K562 (cell line): Measurements from ENCODE around the gene ZSCAN21. TPM values are rescaled to one million over a fixed set of nuclear protein-coding genes. Genes with fewer than 3 reads are reported as not detected.
A peak's percentile ranks its signal among the peaks of the same experiment; 100 is the strongest.

Experiments
- ARID3B ChIP-seq: fragments of 250-450 bp; sonication (Bioruptor Pico); IDR thresholded peaks from 2 replicates; pipeline ENCODE4 v1.4.0; 2020; ENCODE audit warnings: borderline replicate concordance
- BCLAF1 ChIP-seq, 2 experiments: fragments of 450-650 bp in 1 of 2; IDR thresholded peaks; 2 replicates each; pipeline ENCODE4 v1.6.1; 2011 to 2017; ENCODE audit warnings: low read depth in 2 of 2, antibody characterized with exemption in 1 of 2, borderline replicate concordance in 1 of 2, low read length in 1 of 2, mild to moderate bottlenecking in 1 of 2, mixed read lengths in 1 of 2; ENCODE audit not compliant: control insufficient read depth in 1 of 2
- C11orf30 ChIP-seq: fragments of 450-650 bp; IDR thresholded peaks from 2 replicates; pipeline ENCODE4 v1.6.1; 2016; ENCODE audit warnings: low read depth, mild to moderate bottlenecking
- GABPB1 ChIP-seq: sonication (generic); formaldehyde crosslinking; IDR thresholded peaks from 2 replicates; pipeline ENCODE4 v1.8.0; 2022; ENCODE audit warnings: mild to moderate bottlenecking, missing genetic modification reagents
- HINFP ChIP-seq: fragments of 450-650 bp; conservative IDR thresholded peaks from 2 replicates; pipeline ENCODE4 v1.6.1; 2016; ENCODE audit warnings: missing genetic modification characterization, low read depth, mild to moderate bottlenecking, control low read depth, missing compliant biosample characterization
- NR4A1 ChIP-seq, 2 experiments: fragments of 250-450 bp in 1 of 2; fragments of 450-650 bp in 1 of 2; sonication (Bioruptor Pico) in 1 of 2; IDR thresholded peaks; 2 replicates each; pipeline versions ENCODE4 v1.4.0 to v1.6.1; 2016 to 2020; ENCODE audit warnings: mild to moderate bottlenecking in 2 of 2, missing compliant biosample characterization in 1 of 2, missing genetic modification characterization in 1 of 2, moderate library complexity in 1 of 2
- PKNOX1 ChIP-seq: fragments of 450-650 bp; IDR thresholded peaks from 2 replicates; pipeline ENCODE4 v1.6.1; 2016
- RUNX1 ChIP-seq: sonication (generic); IDR thresholded peaks from 2 replicates; pipeline ENCODE4 v1.6.1; 2016; ENCODE audit warnings: antibody characterized with exemption, low read depth
- SMAD2 ChIP-seq: fragments of 150-350 bp; IDR thresholded peaks from 2 replicates; pipeline ENCODE4 v1.6.1; 2014; ENCODE audit warnings: low read depth, mild to moderate bottlenecking, low read length
- ZBTB1 ChIP-seq: sonication (generic); formaldehyde crosslinking; IDR thresholded peaks from 2 replicates; pipeline ENCODE4 v1.8.1; 2023; ENCODE audit warnings: missing genetic modification reagents, low read depth, mild to moderate bottlenecking, borderline replicate concordance
- ZNF23 ChIP-seq: fragments of 250-450 bp; sonication (Bioruptor Pico); IDR thresholded peaks from 2 replicates; pipeline ENCODE4 v1.4.0; 2020; ENCODE audit warnings: mild to moderate bottlenecking
- ZNF282 ChIP-seq: sonication (generic); formaldehyde crosslinking; IDR thresholded peaks from 2 replicates; pipeline ENCODE4 v1.8.1; 2023; ENCODE audit warnings: missing genetic modification reagents
- ZNF778 ChIP-seq: fragments of 450-650 bp; formaldehyde crosslinking; IDR thresholded peaks from 2 replicates; pipeline ENCODE4 v1.4.0; 2020; ENCODE audit warnings: mild to moderate bottlenecking, moderate library complexity
- polyA plus RNA-seq, 8 experiments: library from polyadenylated mRNA; depleted of rRNA in 4 of 8; stranded (reverse) in 5 of 8; unstranded in 3 of 8; fragments of >200 nt; fragmentation: Nextera tagmentation in 2 of 8; fragmentation: Illumina TruSeq in 1 of 8; extraction: Ambion mirVana in 2 of 8; extraction: Trizol in 1 of 8; gene quantifications; 2 replicates each; pipeline versions ENCODE4 v1.2.1 to v1.2.3, GENCODE V29; 2011 to 2014; ENCODE audit warnings: inconsistent platforms in 1 of 8, missing spikeins in 1 of 8
- total RNA-seq, 7 experiments: library from RNA; depleted of rRNA in 6 of 7; stranded (reverse); fragments of >200 nt in 6 of 7; fragmentation: Illumina TruSeq in 2 of 7; extraction: Trizol in 2 of 7; gene quantifications; 2 replicates each; pipeline versions ENCODE4 v1.2.1 to v1.2.3, GENCODE V29; 2011 to 2021; ENCODE audit warnings: low replicate concordance in 1 of 7
- TF ChIP-seq, protein P1 (sequence below), 2 experiments: fragments of 450-650 bp in 1 of 2; sonication (generic) in 1 of 2; formaldehyde crosslinking in 1 of 2; IDR thresholded peaks in 1 of 2; conservative IDR thresholded peaks in 1 of 2; 2 replicates each; pipeline versions ENCODE4 v1.6.1 to v1.8.1; 2016 to 2023; ENCODE audit warnings: mild to moderate bottlenecking in 2 of 2, moderate library complexity in 2 of 2, inconsistent platforms in 1 of 2, missing genetic modification reagents in 1 of 2

The ZSCAN21 gene
- total and polyA plus RNA-seq, 9 of the 15 experiments (the other 6 are each of a cell fraction or from before 2014, with no cell fraction given): 5.9 to 15.5 (median 13.2) TPM

DNA sequence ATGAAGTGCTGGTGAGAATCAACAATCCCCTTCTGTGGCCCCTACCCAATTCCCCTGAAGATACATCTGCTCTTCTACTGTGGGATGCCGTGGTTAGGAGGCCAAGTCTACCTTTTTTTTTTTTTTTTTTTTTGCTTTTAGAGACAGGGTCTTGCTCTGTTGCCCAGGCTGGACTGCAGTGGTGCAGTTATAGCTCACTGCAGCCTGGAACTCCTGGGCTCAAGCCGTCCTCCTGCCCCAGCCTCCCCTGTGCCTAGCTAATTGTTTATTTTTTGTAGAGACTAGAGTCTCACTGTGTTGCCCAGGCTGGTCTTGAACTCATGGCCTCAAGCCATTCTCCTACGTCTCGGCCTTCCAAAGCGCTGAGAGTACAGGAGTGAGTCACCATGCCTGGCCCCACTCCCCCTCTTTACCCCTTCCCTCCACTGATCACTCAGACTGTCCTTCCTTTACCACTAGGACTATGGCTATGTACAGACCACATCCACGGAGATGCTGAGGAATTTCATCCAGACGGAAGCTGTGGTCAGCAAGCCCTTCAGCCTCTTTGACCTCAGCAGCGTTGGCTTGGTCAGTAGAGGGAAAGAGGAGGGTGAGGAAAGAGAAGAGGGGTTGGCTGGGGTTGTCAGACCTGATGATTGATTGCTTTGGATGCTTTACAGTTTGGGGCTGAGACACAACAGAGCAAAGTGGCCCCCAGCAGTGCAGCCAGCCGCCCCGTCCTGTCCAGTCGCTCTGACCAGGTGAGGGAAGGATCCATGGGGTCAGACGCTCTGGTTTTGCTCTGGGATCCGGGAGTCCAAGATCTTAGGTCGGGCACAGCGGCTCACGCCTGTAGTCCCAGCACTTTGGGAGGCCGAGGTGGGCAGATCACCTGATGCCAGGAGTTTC, 53.6 kb downstream of the ZSCAN21 start (continued):
- TF ChIP-seq ARID3B (CRISPR knock-in tag): no peak
- no peak for TF ChIP-seq NR4A1 (CRISPR knock-in tag; IDR thresholded peaks at IDR 0.05)
- TF ChIP-seq NR4A1 (tag; IDR thresholded peaks at IDR 0.05): no peak
- TF ChIP-seq SMAD2: no peak
- no peak for TF ChIP-seq ZNF23 (CRISPR knock-in tag)
- TF ChIP-seq ZNF282 (CRISPR knock-in tag): no peak
- TF ChIP-seq RUNX1: no peak; the same call in 1 of the 2 replicates
- TF ChIP-seq, protein P1, sequence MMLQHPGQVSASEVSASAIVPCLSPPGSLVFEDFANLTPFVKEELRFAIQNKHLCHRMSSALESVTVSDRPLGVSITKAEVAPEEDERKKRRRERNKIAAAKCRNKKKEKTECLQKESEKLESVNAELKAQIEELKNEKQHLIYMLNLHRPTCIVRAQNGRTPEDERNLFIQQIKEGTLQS (IDR thresholded peaks at IDR 0.05): 0 out of 2 replicates have a peak, but pooled peaks have one; percentile 13
- TF ChIP-seq, protein P1 (CRISPR knock-in tag; conservative IDR thresholded peaks at IDR 0.05): no peak
- peak; percentile 88 for TF ChIP-seq PKNOX1
- TF ChIP-seq ZBTB1 (CRISPR knock-in tag): 0 out of 2 replicates have a peak, but pooled peaks have one; percentile 34
- 0 out of 2 replicates have a peak, but pooled peaks have one; percentile 36 for TF ChIP-seq GABPB1 (CRISPR knock-in tag)
- TF ChIP-seq BCLAF1 (IDR thresholded peaks at IDR 0.05; ENCODE audit: borderline replicate concordance in 1 of 2, control insufficient read depth in 1 of 2, low read depth in 2 of 2, low read length in 1 of 2): no peak
- TF ChIP-seq HINFP (tag): no peak
- no peak for TF ChIP-seq ZNF778 (CRISPR knock-in tag)
- no peak for TF ChIP-seq C11orf30
